MCF 10A (cell line): ENCODE data around the gene OR1M1. TPM values are rescaled to one million over a fixed set of nuclear protein-coding genes. Genes with fewer than 3 reads are reported as not detected.
"Not testable (repeated sequence)": the region's sequence is repeated elsewhere in the genome, so short reads cannot be mapped to it uniquely, and the experiment has no call there.

Experiments
- BruUV-seq: library from RNA; stranded (reverse); fragments of 400-500 nt; replicated peaks from 2 replicates; lab custom pipeline; 2021; lab: Mats Ljungman, UMichigan
- CTCF ChIA-PET: fragments of 300-600 bp; sonication (Branson Sonifier 250); formaldehyde crosslinking; extraction: SDS; loops from one replicate; lab custom pipeline; 2021; ENCODE audit warnings: antibody characterized with exemption, inconsistent platforms; lab: Yijun Ruan, JAX
- POLR2A ChIA-PET: fragments of 300-600, 350-650 bp; sonication (Branson Sonifier 250); formaldehyde crosslinking; extraction: SDS; loops from one replicate; lab custom pipeline; 2020; ENCODE audit warnings: antibody characterized with exemption, inconsistent platforms; lab: Yijun Ruan, JAX
- DNase-seq: peaks from one replicate; pipeline ENCODE4 v3.0.0-alpha.2; 2018; ENCODE audit not compliant: unreplicated experiment
- H3K27ac Mint-ChIP-seq: one replicate; pipeline ENCODE4 v1.8.0; 2022; ENCODE audit warnings: mild to moderate bottlenecking, low read depth, mixed read lengths; ENCODE audit not compliant: unreplicated experiment
- H3K27me3 Mint-ChIP-seq: one replicate; pipeline ENCODE4 v1.8.0; 2022; ENCODE audit warnings: mixed read lengths; ENCODE audit not compliant: insufficient read depth, unreplicated experiment
- H3K36me3 Mint-ChIP-seq: one replicate; pipeline ENCODE4 v1.8.0; 2022; ENCODE audit warnings: mild to moderate bottlenecking, moderate library complexity, mixed read lengths; ENCODE audit not compliant: insufficient read depth, unreplicated experiment
- H3K4me1 Mint-ChIP-seq: one replicate; pipeline ENCODE4 v1.8.0; 2022; ENCODE audit warnings: mixed read lengths; ENCODE audit not compliant: insufficient read depth, unreplicated experiment
- H3K4me3 Mint-ChIP-seq: one replicate; pipeline ENCODE4 v1.8.0; 2022; ENCODE audit warnings: mild to moderate bottlenecking, moderate library complexity, mixed read lengths; ENCODE audit not compliant: unreplicated experiment
- H3K9me3 Mint-ChIP-seq: one replicate; pipeline ENCODE4 v1.8.0; 2022; ENCODE audit warnings: mixed read lengths; ENCODE audit not compliant: unreplicated experiment
- CTCF ChIP-seq: fragments of 200-600 bp; IDR thresholded peaks from one replicate; pipeline ENCODE4 v1.8.0; 2022; ENCODE audit warnings: antibody characterized with exemption, mild to moderate bottlenecking; ENCODE audit not compliant: unreplicated experiment
- intact Hi-C: fragments of 100-400 bp; cut with micrococcal nuclease; formaldehyde crosslinking; loops from 2 replicates; pipeline ENCODE4 v1.14.1; 2022
- total RNA-seq: library from RNA; stranded (reverse); gene quantifications from 2 replicates; pipeline ENCODE4 v1.2.3, GENCODE V29; 2022

The OR1M1 gene
- total RNA-seq, 1 experiment from 2014 or later, result not detected

GRCh38 chr19:9061879-9062278, 25.0 kb upstream of the OR1M1 start:
- intact Hi-C loops, result no loop called here
- peak; percentile 44 for DNase-seq
- no peak overlapping the region for H3K4me3 Mint-ChIP-seq
- no peaks in the 10 kb centered on the region for H3K27me3 Mint-ChIP-seq
- BruUV-seq, result no TSS peak
- H3K36me3 Mint-ChIP-seq, result no peaks in the 10 kb centered on the region
- no peak for TF ChIP-seq CTCF
- H3K27ac Mint-ChIP-seq, result no peak overlapping the region
- H3K9me3 Mint-ChIP-seq, result no peaks in the 10 kb centered on the region
- POLR2A ChIA-PET, result no interaction called here
- CTCF ChIA-PET, result interaction anchor here (0.5 to 1.6 kb wide), 5 partner anchors 10 to 484 kb away, joined by 3 to 4 read pairs (median 3); no protein-coding TSS in a partner anchor
- H3K4me1 Mint-ChIP-seq, result peaks cover 4% of the 10 kb centered on the region

- POLR2A ChIA-PET, result interaction anchor here (0.6 kb wide), 1 partner anchor 27 kb away, joined by 4 read pairs; no protein-coding TSS in a partner anchor
- intact Hi-C loops, result no loop called here
- H3K27me3 Mint-ChIP-seq, result no peaks in the 10 kb centered on the region
- H3K4me3 Mint-ChIP-seq, result no peak overlapping the region
- CTCF ChIA-PET, result interaction anchor here (0.7 kb wide), 1 partner anchor 237 kb away, joined by 3 read pairs; no protein-coding TSS in a partner anchor
- H3K27ac Mint-ChIP-seq, result no peak overlapping the region
- no TSS peak for BruUV-seq
- no peaks in the 10 kb centered on the region for H3K4me1 Mint-ChIP-seq
- no peak for DNase-seq
- no peak for TF ChIP-seq CTCF
- H3K36me3 Mint-ChIP-seq, result no peaks in the 10 kb centered on the region
- H3K9me3 Mint-ChIP-seq, result no peaks in the 10 kb centered on the region
These were observed 21.3 kb upstream of the OR1M1 start for GRCh38 chr19:9065457-9066014.

- BruUV-seq, result no TSS peak
- H3K4me3 Mint-ChIP-seq, result no peak overlapping the region
These were observed 16.8 kb upstream of the OR1M1 start for GRCh38 chr19:9070066-9070465.

GRCh38 chr19:9071720-9072119, 15.1 kb upstream of the OR1M1 start:
- H3K4me3 Mint-ChIP-seq, result not testable (repeated sequence)

More at GRCh38 chr19:9070066-9070465, 16.8 kb upstream of the OR1M1 start:
- no peak for DNase-seq
- Mint-ChIP-seq H3K36me3 (peaks cover 6% of the 10 kb centered on the region), H3K27me3 (no peaks in the 10 kb centered on the region), H3K4me1 (peaks cover 6% of the 10 kb centered on the region), H3K27ac (no peak overlapping the region), H3K9me3 (no peaks in the 10 kb centered on the region)
- ChIA-PET POLR2A (interaction anchor here (1.0 kb wide), 1 partner anchor 14 kb away, joined by 3 read pairs; no protein-coding TSS in a partner anchor), CTCF (interaction anchor here (0.6 kb wide), 3 partner anchors 9 to 65 kb away, joined by 3 to 4 read pairs (median 3); no protein-coding TSS in a partner anchor)
- intact Hi-C loops, result loop anchor here (10.0 kb wide), 3 partner anchors 485 to 805 kb away; partner anchors contain the start of gene KANK3
- no peak for TF ChIP-seq CTCF

More at GRCh38 chr19:9071720-9072119, 15.1 kb upstream of the OR1M1 start:
- POLR2A ChIA-PET, H3K27ac Mint-ChIP-seq, H3K36me3 Mint-ChIP-seq, BruUV-seq, DNase-seq, H3K9me3 Mint-ChIP-seq, H3K27me3 Mint-ChIP-seq: not testable (repeated sequence)
- CTCF ChIA-PET, result interaction anchor here (0.6 kb wide), 1 partner anchor 10 kb away, joined by 3 read pairs; no protein-coding TSS in a partner anchor
- H3K4me1 Mint-ChIP-seq, result peaks cover 14% of the 10 kb centered on the region
- intact Hi-C loops, result loop anchor here (10.0 kb wide), 3 partner anchors 487 to 807 kb away; partner anchors contain the start of gene KANK3
